Loucy (cell line): ENCODE results near the gene RPGRIP1L.

Experiments
- H2AFZ ChIP-seq: fragments of 200-600 bp; sonication (generic); 2 replicates; pipeline ENCODE4 v1.6.0; 2016; ENCODE audit warnings: antibody characterized with exemption, mild to moderate bottlenecking, low read length, moderate library complexity
- H3F3A ChIP-seq: fragments of 200-600 bp; 2 replicates; pipeline ENCODE4 v1.6.0; 2016; ENCODE audit warnings: antibody characterized with exemption, low read depth, mild to moderate bottlenecking
- H3K27me3 ChIP-seq: fragments of 200-600 bp; sonication (generic); 2 replicates; pipeline ENCODE4 v1.6.1; 2014; ENCODE audit warnings: low read length, mild to moderate bottlenecking; ENCODE audit not compliant: insufficient read depth, poor library complexity, severe bottlenecking
- H3K36me3 ChIP-seq: fragments of 200-600 bp; sonication (generic); 2 replicates; pipeline ENCODE4 v1.6.1; 2016; ENCODE audit warnings: low read length; ENCODE audit not compliant: insufficient read depth
- H3K4me1 ChIP-seq: fragments of 200-600 bp; sonication (generic); 2 replicates; pipeline ENCODE4 v1.5.1; 2014; ENCODE audit warnings: low read length, mild to moderate bottlenecking; ENCODE audit not compliant: insufficient read depth, poor library complexity, severe bottlenecking
- H3K4me2 ChIP-seq: fragments of 200-600 bp; sonication (generic); 2 replicates; pipeline ENCODE4 v1.6.0; 2014; ENCODE audit warnings: antibody characterized with exemption, low read length, low read depth, mild to moderate bottlenecking; ENCODE audit not compliant: poor library complexity, severe bottlenecking
- H3K4me3 ChIP-seq: fragments of 200-600 bp; sonication (generic); 2 replicates; pipeline ENCODE4 v1.5.1; 2014; ENCODE audit warnings: low read length, mild to moderate bottlenecking, mixed read lengths; ENCODE audit not compliant: poor library complexity, severe bottlenecking
- H3K79me2 ChIP-seq: fragments of 200-600 bp; sonication (generic); 2 replicates; pipeline ENCODE4 v1.6.1; 2014; ENCODE audit warnings: low read length; ENCODE audit not compliant: insufficient read depth
- H3K9ac ChIP-seq: fragments of 200-600 bp; sonication (generic); 2 replicates; pipeline ENCODE4 v1.6.0; 2014; ENCODE audit warnings: mild to moderate bottlenecking, low read depth, low read length, moderate library complexity; ENCODE audit not compliant: poor library complexity, severe bottlenecking
- H3K9me2 ChIP-seq: fragments of 200-600 bp; sonication (generic); replicated peaks from 2 replicates; pipeline ENCODE4 v1.6.1; 2016; ENCODE audit warnings: low read depth, low read length, mixed read lengths
- H3K9me3 ChIP-seq: fragments of 200-600 bp; sonication (generic); 2 replicates; pipeline ENCODE4 v1.6.1; 2014; ENCODE audit warnings: mild to moderate bottlenecking, antibody characterized with exemption, low read length, low read depth; ENCODE audit not compliant: insufficient read depth
- H4K20me1 ChIP-seq: fragments of 200-600 bp; sonication (generic); 2 replicates; pipeline ENCODE4 v1.6.0; 2014; ENCODE audit warnings: antibody characterized with exemption, low read length, mild to moderate bottlenecking; ENCODE audit not compliant: insufficient read depth, poor library complexity, severe bottlenecking
- CTCF ChIP-seq: fragments of 200-600 bp; sonication (generic); conservative IDR thresholded peaks from 2 replicates; pipeline ENCODE4 v1.5.1; 2014; ENCODE audit warnings: mild to moderate bottlenecking, antibody characterized with exemption, low read length
- EZH2phosphoT487 ChIP-seq: fragments of 200-600 bp; IDR thresholded peaks from 2 replicates; pipeline ENCODE4 v1.6.1; 2018; ENCODE audit warnings: antibody characterized with exemption, mild to moderate bottlenecking, moderate library complexity, borderline replicate concordance

RPGRIP1L gene

GRCh38 chr16:53629151-53629550 lies 74.5 kb downstream of the RPGRIP1L start:
- Histone ChIP-seq H3K4me3 (no peak overlapping the region), H3K9ac (no peak overlapping the region), H3K36me3 (no peaks in the 10 kb centered on the region), H3F3A (no peaks in the 10 kb centered on the region), H3K9me3 (no peaks in the 10 kb centered on the region), H3K9me2 (no peaks in the 10 kb centered on the region), H3K4me2 (no peak overlapping the region), H4K20me1 (no peaks in the 10 kb centered on the region), H3K79me2 (no peaks in the 10 kb centered on the region), H3K27me3 (no peaks in the 10 kb centered on the region), H2AFZ (no peak overlapping the region), H3K4me1 (no peaks in the 10 kb centered on the region)
- TF ChIP-seq CTCF (no peak), EZH2phosphoT487 (no peak)

- no peaks in the 10 kb centered on the region for H3K36me3 ChIP-seq
- no peak overlapping the region for H3K9ac ChIP-seq
- no peak overlapping the region for H2AFZ ChIP-seq
- H4K20me1 ChIP-seq, result no peaks in the 10 kb centered on the region
- no peak overlapping the region for H3K4me3 ChIP-seq
- no peaks in the 10 kb centered on the region for H3K4me1 ChIP-seq
- no peaks in the 10 kb centered on the region for H3F3A ChIP-seq
- H3K9me3 ChIP-seq, result no peaks in the 10 kb centered on the region
- H3K79me2 ChIP-seq, result no peaks in the 10 kb centered on the region
- no peaks in the 10 kb centered on the region for H3K27me3 ChIP-seq
- TF ChIP-seq EZH2phosphoT487 (no peak), CTCF (no peak)
- H3K4me2 ChIP-seq, result no peak overlapping the region
- no peaks in the 10 kb centered on the region for H3K9me2 ChIP-seq
Observed at GRCh38 chr16:53626811-53627210, 76.8 kb downstream of the RPGRIP1L start.

- Histone ChIP-seq H4K20me1 (no peaks in the 10 kb centered on the region), H3K9me2 (no peaks in the 10 kb centered on the region), H3K4me1 (no peaks in the 10 kb centered on the region), H3K4me3 (no peak overlapping the region), H2AFZ (no peak overlapping the region), H3K79me2 (no peaks in the 10 kb centered on the region), H3K4me2 (no peak overlapping the region), H3K9ac (no peak overlapping the region), H3K27me3 (no peaks in the 10 kb centered on the region), H3K9me3 (no peaks in the 10 kb centered on the region), H3K36me3 (no peaks in the 10 kb centered on the region), H3F3A (no peaks in the 10 kb centered on the region)
- TF ChIP-seq CTCF, result no peak
- no peak for TF ChIP-seq EZH2phosphoT487
Observed at GRCh38 chr16:53626161-53626560, 77.5 kb downstream of the RPGRIP1L start.
